ENCODE results near the gene KRT2. TPM values are rescaled to one million over a fixed set of nuclear protein-coding genes. Genes with fewer than 3 reads are reported as not detected.

The KRT2 gene
- total and polyA plus RNA-seq, 2 of the 8 experiments (the other 6 are each of a cell fraction or from before 2014, with no cell fraction given), result not detected

- no peaks in the 10 kb centered on the region for H3K79me2 ChIP-seq (ENCODE audit: control insufficient read depth in 1 of 2, insufficient read depth in 2 of 2, low read length in 2 of 2)
- H3K18ac ChIP-seq (ENCODE audit: extremely low read depth, low read length), result no peak overlapping the region
- H3K56ac ChIP-seq (replicated peaks; ENCODE audit: insufficient read length, low read depth, low read length), result no peak overlapping the region
- no peaks in the 10 kb centered on the region for H4K20me1 ChIP-seq (replicated peaks in 1 of 2; ENCODE audit: control insufficient read depth in 1 of 2, insufficient read depth in 2 of 2, low read length in 2 of 2)
- H4K91ac ChIP-seq (replicated peaks; ENCODE audit: insufficient read length, low read length), result no peak overlapping the region
- TF ChIP-seq SIRT6 (IDR thresholded peaks at IDR 0.05; ENCODE audit: low read length) (no peak), SAP30 (IDR thresholded peaks at IDR 0.05; ENCODE audit: insufficient read depth, insufficient replicate concordance, low read length) (no peak), CEBPB (IDR thresholded peaks at IDR 0.05; ENCODE audit: low read depth, low read length) (no peak), HDAC6 (IDR thresholded peaks at IDR 0.05; ENCODE audit: low read depth, low read length) (no peak), CHD2 (IDR thresholded peaks at IDR 0.05; ENCODE audit: low read length) (no peak), BACH1 (IDR thresholded peaks at IDR 0.05; ENCODE audit: low read length) (no peak), POLR2AphosphoS5 (IDR thresholded peaks at IDR 0.05; ENCODE audit: low read depth, low read length) (no peak), ASH2L (IDR thresholded peaks at IDR 0.05; ENCODE audit: low read length) (no peak), RBBP5 (IDR thresholded peaks at IDR 0.05; ENCODE audit: borderline replicate concordance, low read depth, low read length) (no peak), RNF2 (IDR thresholded peaks at IDR 0.05; ENCODE audit: borderline replicate concordance, low read depth, low read length, missing control alignments, poor library complexity, severe bottlenecking) (no peak), NANOG (IDR thresholded peaks at IDR 0.05; ENCODE audit: insufficient read depth, low read depth, low read length, poor library complexity, severe bottlenecking) (no peak)
- no peak overlapping the region for H3K23ac ChIP-seq (ENCODE audit: insufficient read length)
- no peak overlapping the region for H3K4me2 ChIP-seq (ENCODE audit: insufficient read depth in 1 of 2, low read depth in 2 of 2, low read length in 2 of 2)
- no peak overlapping the region for H4K5ac ChIP-seq (ENCODE audit: insufficient read length, low read depth, low read length)
- ChIA-PET CTCF (ENCODE audit: partially characterized antibody) (interaction anchor here (0.6 to 4.3 kb wide), 19 partner anchors 6 to 646 kb away, joined by 3 to 16 read pairs (median 3); partner anchors contain the start of gene KRT6C), POLR2A (ENCODE audit: partially characterized antibody) (no interaction called here)
- no peak overlapping the region for H2AK5ac ChIP-seq (ENCODE audit: low read depth, low read length)
- no peak overlapping the region for H2BK120ac ChIP-seq (replicated peaks; ENCODE audit: low read depth, low read length)
- no peak overlapping the region for H4K8ac ChIP-seq (ENCODE audit: extremely low read depth, insufficient read depth, low read length)
- 85% methylated on average over 2 of the region's 2 CpGs; no CpG with 5 or more reads in 1 of the 2 experiments for WGBS, 2 experiments (ENCODE audit: extremely low coverage in 1 of 2, insufficient coverage in 1 of 2, insufficient read length in 1 of 2, insufficient replicate concordance in 2 of 2, low coverage in 1 of 2, low lambda C conversion rate in 2 of 2, missing lambda C conversion rate in 1 of 2)
- no peak for FAIRE-seq
- no peaks in the 10 kb centered on the region; the same call in 1 of the 2 replicates for H3K23me2 ChIP-seq (ENCODE audit: low read depth, low read length)
- no peak overlapping the region for H3K27ac ChIP-seq (ENCODE audit: low read depth, low read length)
- no peaks in the 10 kb centered on the region for H3K36me3 ChIP-seq (ENCODE audit: control insufficient read depth in 2 of 4, insufficient read depth in 4 of 4, low read length in 3 of 4)
- no peaks in the 10 kb centered on the region for H3K9me3 ChIP-seq (ENCODE audit: insufficient read depth in 2 of 2, low read depth in 1 of 2, low read length in 1 of 2)
- H3K79me1 ChIP-seq (ENCODE audit: low read depth, low read length), result no peaks in the 10 kb centered on the region
- H2BK12ac ChIP-seq (ENCODE audit: low read depth, low read length), result no peak overlapping the region
- H3K9ac ChIP-seq (replicated peaks in 1 of 4; ENCODE audit: extremely low read depth in 1 of 4, low read depth in 3 of 4, low read length in 3 of 4), result no peak overlapping the region
- H3K4me3 ChIP-seq (ENCODE audit: extremely low read depth in 1 of 4, insufficient read depth in 2 of 4, low read depth in 3 of 4, low read length in 4 of 4), result no peak overlapping the region
- no peak overlapping the region for H2AFZ ChIP-seq (ENCODE audit: low read length)
- H3K4me1 ChIP-seq (replicated peaks in 1 of 4; ENCODE audit: control insufficient read depth in 3 of 4, insufficient read depth in 4 of 4, low read length in 3 of 4), result no peaks in the 10 kb centered on the region
- H2BK5ac ChIP-seq (ENCODE audit: low read depth, low read length), result no peak overlapping the region
- H3K14ac ChIP-seq (ENCODE audit: insufficient read length), result no peak overlapping the region
- H2BK20ac ChIP-seq (ENCODE audit: low read length), result no peak overlapping the region
- no peak for DNase-seq (ENCODE audit: low read depth in 1 of 2, low spot score in 2 of 2)
- no peaks in the 10 kb centered on the region; a peak in 1 of 7 replicates for H3K27me3 ChIP-seq (replicated peaks in 1 of 4; ENCODE audit: control insufficient read depth in 3 of 4, extremely low read depth in 1 of 4, insufficient read depth in 3 of 4, low read length in 3 of 4)
- no peak overlapping the region for H2BK15ac ChIP-seq (ENCODE audit: low read length)
- H3K4ac ChIP-seq (replicated peaks; ENCODE audit: insufficient read length, low read depth, low read length), result no peak overlapping the region
These were observed 20.4 kb upstream of the KRT2 start for GRCh38 chr12:52672321-52672933.
